Naive thymus-derived CD8-positive, alpha-beta T cell (primary cell): Measurements from ENCODE around the gene CKMT2. TPM values are rescaled to one million over a fixed set of nuclear protein-coding genes. Genes with fewer than 3 reads are reported as not detected.

Experiments
- ATAC-seq, 2 donors: fragments of 150-1000 bp; cut with Tn5 transposase in 1 of 2; sonication (Bioruptor Pico), chemical (Tn5 transposase) in 1 of 2; 1 replicate in 1 of 2; 2 replicates in 1 of 2; pipeline ENCODE4 v1.10.0; 2021; ENCODE audit warnings: mild to moderate bottlenecking in 2 of 2, moderate library complexity in 2 of 2
- POLR2A ChIA-PET: fragments of 350-600 bp; sonication (Branson Sonifier 250); formaldehyde crosslinking; loops from one replicate; lab custom pipeline; 2021; ENCODE audit warnings: antibody characterized with exemption; lab: Charles Lee
- DNase-seq, 10 donors: peaks; one replicate each; pipeline versions ENCODE4 v3.0.0 to v3.0.0-alpha.2; 2020 to 2022
- H3K27ac Mint-ChIP-seq, 10 donors: one replicate each; pipeline ENCODE4 v1.8.0; 2020 to 2022; ENCODE audit warnings: mild to moderate bottlenecking in 10 of 10, mixed read lengths in 10 of 10, moderate library complexity in 4 of 10, inconsistent platforms in 1 of 10
- H3K27me3 Mint-ChIP-seq, 5 donors: one replicate each; pipeline ENCODE4 v1.8.0; 2021 to 2022; ENCODE audit warnings: mixed read lengths in 5 of 5
- H3K36me3 Mint-ChIP-seq, 3 donors: one replicate each; pipeline ENCODE4 v1.8.0; 2020 to 2022; ENCODE audit warnings: mixed read lengths in 3 of 3, mild to moderate bottlenecking in 2 of 3, inconsistent platforms in 1 of 3
- H3K4me1 Mint-ChIP-seq, 4 donors: one replicate each; pipeline ENCODE4 v1.8.0; 2021 to 2022; ENCODE audit warnings: mixed read lengths in 4 of 4
- H3K4me3 Mint-ChIP-seq, 10 donors: one replicate each; pipeline ENCODE4 v1.8.0; 2020 to 2022; ENCODE audit warnings: mild to moderate bottlenecking in 10 of 10, mixed read lengths in 10 of 10, moderate library complexity in 6 of 10, inconsistent platforms in 1 of 10
- H3K9me3 Mint-ChIP-seq, 9 donors: one replicate each; pipeline ENCODE4 v1.8.0; 2020 to 2022; ENCODE audit warnings: mixed read lengths in 9 of 9, mild to moderate bottlenecking in 3 of 9, inconsistent platforms in 1 of 9, moderate library complexity in 1 of 9
- polyA plus RNA-seq, 3 donors: library from polyadenylated mRNA; unstranded; fragments of 300-500 nt; fragmentation: Illumina TruSeq; gene quantifications; one replicate each; pipeline ENCODE4 v1.2.3, GENCODE V29; 2021
- total RNA-seq, 8 experiments: library from RNA in 2 of 8; stranded (reverse) in 2 of 8; gene quantifications; one replicate each; pipeline ENCODE4 v1.2.3 and lab custom pipeline; 2021 to 2026

CKMT2 gene
- total and polyA plus RNA-seq, 5 experiments from 2014 or later, result 0.78 TPM; not detected in 4

DNA sequence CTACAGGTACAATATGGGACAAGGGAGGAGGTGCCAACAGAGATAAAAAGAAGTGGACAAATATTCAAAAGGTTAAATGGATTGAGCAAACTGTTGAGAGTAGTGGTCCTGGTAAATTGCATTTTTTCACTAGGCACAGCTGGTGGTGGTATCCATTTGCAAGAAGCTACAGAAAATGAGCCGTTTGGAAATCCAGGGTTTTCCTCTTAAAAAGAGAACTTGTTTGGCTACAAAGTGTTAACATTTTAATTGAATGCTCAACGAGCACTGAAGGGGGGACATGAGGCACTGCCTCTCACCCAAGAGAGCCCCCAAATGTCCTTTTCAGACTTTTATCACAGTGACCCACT, 67.8 kb downstream of the CKMT2 start:
- no peak for ATAC-seq
- Mint-ChIP-seq H3K4me1 (peaks cover 29 to 63% (median 54%) of the 10 kb centered on the region in 4 donors), H3K9me3 (no peaks in the 10 kb centered on the region), H3K27ac (peak overlapping the region; percentile 95 to 99 (median 98)), H3K4me3 (peak overlapping the region; percentile 88 to 98 (median 96)), H3K36me3 (peaks cover 0 to 22% (median 7%) of the 10 kb centered on the region in 3 donors), H3K27me3 (no peaks in the 10 kb centered on the region)
- POLR2A ChIA-PET, result interaction anchor here (0.7 to 1.4 kb wide), 3 partner anchors 9 to 450 kb away, joined by 3 to 5 read pairs (median 3); partner anchors contain the start of gene SSBP2
- no peak for DNase-seq

DNA sequence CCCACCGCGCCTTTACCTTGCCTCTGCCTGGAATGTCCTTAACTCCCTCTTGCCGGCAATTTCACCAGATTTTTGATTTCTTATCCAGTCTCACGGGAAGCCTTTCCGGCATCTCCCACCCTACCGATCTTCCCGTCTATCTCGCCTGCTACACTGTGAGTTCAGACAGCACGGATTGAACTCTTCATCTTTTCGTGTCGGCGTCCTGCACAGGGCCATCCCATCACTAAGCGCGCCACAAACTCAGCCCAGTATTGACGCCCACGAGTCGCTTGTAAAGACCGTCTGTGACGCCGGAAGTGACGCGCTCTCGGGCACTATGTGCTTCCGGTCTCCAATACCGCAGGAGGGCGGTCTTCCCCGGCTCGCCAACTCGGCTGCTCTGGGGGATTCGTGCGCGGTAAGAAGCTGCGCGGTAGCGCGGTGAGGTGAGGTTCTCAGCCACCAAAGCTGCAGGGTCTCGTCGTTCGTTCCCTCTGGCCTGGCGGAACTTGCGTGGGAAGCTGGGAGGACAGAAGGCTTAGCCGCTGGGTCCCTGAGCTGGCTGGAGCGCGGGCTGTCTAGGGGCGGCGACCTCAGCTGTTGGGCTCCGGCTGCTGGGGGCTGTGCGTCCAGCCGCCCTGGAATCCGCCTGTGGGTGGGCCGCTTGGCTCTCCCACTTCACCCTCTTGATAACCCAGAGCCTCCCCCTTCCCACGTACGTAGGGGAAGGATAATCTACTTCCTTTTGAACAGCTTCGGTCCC, 68.3 kb downstream of the CKMT2 start, which contains the start of gene ZCCHC9:
ZCCHC9 (plus strand) TSS at position 317 of the 745 bp plus-strand sequence. CDS start 3,171 bp downstream, outside the sequence.
- Mint-ChIP-seq H3K27ac (peak within 1 kb of the TSS; percentile 95 to 99 (median 98)), H3K4me3 (peak within 1 kb of the TSS; percentile 88 to 98 (median 96)), H3K9me3 (no peaks in the 10 kb centered on the region), H3K4me1 (peaks cover 29 to 63% (median 54%) of the 10 kb centered on the region in 4 donors), H3K36me3 (peaks cover 0 to 22% (median 7%) of the 10 kb centered on the region in 3 donors), H3K27me3 (no peaks in the 10 kb centered on the region)
- peak; percentile 85 to 97 (median 92) for DNase-seq
- POLR2A ChIA-PET, result interaction anchor here (0.6 to 1.4 kb wide), 6 partner anchors 9 to 1776 kb away, joined by 3 to 5 read pairs (median 3); partner anchors contain the start of genes DHFR, SSBP2 and XRCC4
- peak; percentile 93 to 94 for ATAC-seq

DNA sequence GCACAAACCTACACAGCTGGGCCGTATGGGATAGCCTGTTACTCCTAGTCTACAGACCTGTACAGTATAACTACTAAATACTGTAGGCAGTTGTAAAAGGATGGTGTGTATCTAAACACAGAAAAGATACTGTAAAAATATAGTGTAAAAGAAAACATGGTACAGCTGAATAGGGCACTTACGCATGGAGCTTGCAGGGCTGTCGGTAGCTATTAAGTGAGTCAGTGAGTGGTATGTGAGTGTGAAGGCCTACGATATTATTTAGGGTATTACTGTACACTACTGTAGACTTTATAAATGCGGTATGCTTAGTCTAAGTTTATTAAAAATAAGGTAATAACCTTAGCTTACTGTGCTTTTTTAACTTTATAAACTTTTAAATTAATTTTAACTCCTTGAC, 69.5 kb downstream of the CKMT2 start:
- POLR2A ChIA-PET, result interaction anchor here (0.7 to 1.4 kb wide), 3 partner anchors 448 to 1112 kb away, joined by 3 to 5 read pairs (median 3); partner anchors contain the start of genes DHFR and SSBP2
- peaks cover 27 to 56% (median 53%) of the 10 kb centered on the region in 4 donors for H3K4me1 Mint-ChIP-seq
- no peaks in the 10 kb centered on the region for H3K27me3 Mint-ChIP-seq
- peak overlapping the region; percentile 88 to 98 (median 96) for H3K4me3 Mint-ChIP-seq
- H3K36me3 Mint-ChIP-seq, result peaks cover 0 to 19% (median 7%) of the 10 kb centered on the region in 3 donors
- DNase-seq (no peak), ATAC-seq (no peak)
- H3K9me3 Mint-ChIP-seq, result no peaks in the 10 kb centered on the region
- peak overlapping the region; percentile 40 to 99 (median 98) for H3K27ac Mint-ChIP-seq

DNA sequence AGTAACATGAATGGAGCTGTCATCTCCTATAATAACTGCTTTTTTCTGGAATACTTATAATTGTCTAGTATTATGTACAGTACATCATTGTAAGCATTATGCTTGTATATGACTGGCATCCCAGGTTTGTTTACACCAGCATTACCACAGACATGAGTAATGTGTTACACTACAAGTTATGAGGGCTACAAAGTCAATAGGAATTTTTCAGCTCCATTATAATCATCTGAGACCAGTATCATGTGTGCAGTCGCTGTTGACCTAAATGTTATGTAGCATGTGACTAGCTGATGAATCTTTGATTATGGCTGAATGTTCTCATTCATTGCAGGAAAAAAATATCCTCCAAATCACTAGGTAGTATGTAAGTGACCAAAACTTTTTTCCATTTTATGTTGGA, 70.4 kb downstream of the CKMT2 start:
- H3K27me3 Mint-ChIP-seq, result no peaks in the 10 kb centered on the region
- ATAC-seq (no peak), DNase-seq (no peak)
- peak overlapping the region in 8 of 10 donors; percentile 24 to 88 (median 41) for H3K4me3 Mint-ChIP-seq
- H3K36me3 Mint-ChIP-seq, result peaks cover 0 to 18% (median 7%) of the 10 kb centered on the region in 3 donors
- no peaks in the 10 kb centered on the region for H3K9me3 Mint-ChIP-seq
- POLR2A ChIA-PET, result no interaction called here
- peak overlapping the region in 4 of 10 donors; percentile 11 to 79 (median 64) for H3K27ac Mint-ChIP-seq
- peaks cover 24 to 52% (median 51%) of the 10 kb centered on the region in 4 donors for H3K4me1 Mint-ChIP-seq

DNA sequence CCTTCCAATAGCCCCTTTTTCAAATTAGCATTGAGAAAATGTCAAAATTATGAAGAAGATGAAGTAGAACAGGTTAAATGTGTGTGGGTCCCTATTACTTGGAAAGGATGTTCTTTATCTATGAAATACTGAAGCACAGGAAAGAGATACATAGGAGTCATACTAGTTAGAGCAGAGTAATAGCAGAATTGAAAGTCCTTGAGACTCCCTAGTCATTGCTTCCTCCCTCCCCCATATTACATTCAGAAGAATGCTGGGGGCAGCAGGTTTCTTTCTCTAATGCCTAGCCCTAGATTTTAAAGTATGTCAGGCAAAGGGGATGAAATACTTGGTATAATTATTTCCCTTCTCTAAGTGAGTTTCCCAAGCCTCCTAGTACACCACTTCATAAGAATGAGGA, 72.7 kb downstream of the CKMT2 start:
- Mint-ChIP-seq H3K4me3 (no peak overlapping the region), H3K4me1 (peaks cover 12 to 33% (median 30%) of the 10 kb centered on the region in 4 donors), H3K36me3 (peaks cover 0 to 39% (median 13%) of the 10 kb centered on the region in 3 donors), H3K27me3 (no peaks in the 10 kb centered on the region), H3K9me3 (no peaks in the 10 kb centered on the region), H3K27ac (no peak overlapping the region)
- ATAC-seq, result no peak
- no peak for DNase-seq
- POLR2A ChIA-PET, result no interaction called here

DNA sequence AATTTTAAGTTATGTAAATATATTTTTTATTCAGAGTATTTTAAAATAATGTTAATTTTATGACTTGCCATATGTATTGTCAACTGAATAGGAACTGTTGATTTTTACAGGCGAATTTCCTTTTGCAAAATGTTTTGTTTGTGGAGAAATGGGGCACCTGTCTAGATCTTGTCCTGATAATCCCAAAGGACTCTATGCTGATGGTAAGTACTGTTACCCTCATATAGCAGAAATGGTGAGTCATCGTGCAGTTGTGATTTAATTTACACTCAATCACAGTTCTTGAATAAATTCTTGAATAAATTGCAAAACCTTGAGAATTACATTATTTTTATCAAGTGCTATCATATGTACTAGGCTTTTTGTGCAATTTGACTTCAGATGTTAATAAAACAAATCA, 75.7 kb downstream of the CKMT2 start:
- Mint-ChIP-seq H3K27ac (peak overlapping the region in 1 of 10 donors; percentile 39), H3K4me1 (peaks cover 8 to 15% (median 10%) of the 10 kb centered on the region in 4 donors), H3K36me3 (peaks cover 0 to 67% (median 22%) of the 10 kb centered on the region in 3 donors), H3K9me3 (no peaks in the 10 kb centered on the region), H3K27me3 (no peaks in the 10 kb centered on the region), H3K4me3 (no peak overlapping the region)
- ATAC-seq, result no peak
- DNase-seq, result no peak
- POLR2A ChIA-PET, result no interaction called here

DNA sequence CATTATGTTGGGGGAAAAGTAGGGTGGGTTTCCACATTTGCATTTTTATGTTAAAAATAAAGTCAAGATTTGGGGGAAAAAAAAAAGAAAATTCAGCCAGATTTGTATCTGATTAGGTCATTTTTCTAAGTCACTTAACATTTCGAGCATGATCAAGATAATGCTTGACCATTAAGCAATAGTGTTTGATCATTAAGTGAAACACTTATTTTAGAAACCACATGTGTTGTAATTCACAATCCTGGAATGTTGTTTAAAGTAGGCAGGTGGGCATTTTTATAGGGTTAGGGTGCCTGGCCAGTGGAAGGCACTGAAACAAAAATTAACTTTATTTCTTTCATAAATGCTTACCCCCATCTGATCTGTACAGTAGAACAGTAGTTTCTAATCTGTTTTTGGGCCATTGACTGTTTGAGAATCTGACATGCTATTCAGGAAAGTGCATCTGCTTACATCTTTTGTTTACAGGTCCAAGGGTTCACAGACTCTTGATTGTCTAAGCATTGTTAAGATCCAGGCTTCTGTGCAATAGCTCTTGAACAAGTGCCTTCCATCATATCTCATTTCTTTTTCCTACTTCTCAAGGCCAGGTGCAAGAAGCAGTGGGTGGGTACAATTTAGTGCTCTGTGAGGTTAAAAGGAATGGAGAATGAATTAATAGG, 77.4 kb downstream of the CKMT2 start:
- POLR2A ChIA-PET, result no interaction called here
- DNase-seq (no peak), ATAC-seq (no peak)
- H3K27ac Mint-ChIP-seq, result peak overlapping the region in 3 of 10 donors; percentile 25 to 55 (median 28)
- peaks cover 0 to 63% (median 19%) of the 10 kb centered on the region in 3 donors for H3K36me3 Mint-ChIP-seq
- no peaks in the 10 kb centered on the region for H3K9me3 Mint-ChIP-seq
- H3K4me3 Mint-ChIP-seq, result no peak overlapping the region
- no peaks in the 10 kb centered on the region for H3K27me3 Mint-ChIP-seq
- peaks cover 0 to 4% (median 2%) of the 10 kb centered on the region in 4 donors for H3K4me1 Mint-ChIP-seq

DNA sequence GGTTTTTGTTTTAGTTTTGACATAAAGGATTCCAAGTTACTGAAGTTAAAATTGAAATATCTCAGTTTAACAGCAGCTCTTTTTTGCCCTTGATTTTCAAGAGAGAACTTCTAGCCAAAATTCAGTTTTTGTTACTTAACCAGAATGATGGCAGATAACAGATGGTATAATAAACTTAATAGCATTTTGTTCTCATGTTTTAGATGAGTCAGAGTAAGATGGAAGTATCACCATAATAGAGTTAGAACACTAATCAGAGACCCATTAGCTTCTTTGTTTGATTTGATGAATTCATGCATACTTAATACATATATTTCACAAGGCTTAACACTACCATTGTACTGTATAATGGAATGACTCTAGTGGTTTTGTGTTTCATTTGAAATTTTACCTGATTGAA, 80.2 kb downstream of the CKMT2 start:
- no peak overlapping the region for H3K4me3 Mint-ChIP-seq
- DNase-seq (no peak), ATAC-seq (no peak)
- H3K27ac Mint-ChIP-seq, result no peak overlapping the region
- H3K9me3 Mint-ChIP-seq, result peaks cover 0 to 2% (median 0%) of the 10 kb centered on the region in 9 donors
- no peaks in the 10 kb centered on the region for H3K4me1 Mint-ChIP-seq
- H3K27me3 Mint-ChIP-seq, result no peaks in the 10 kb centered on the region
- peaks cover 0 to 60% (median 19%) of the 10 kb centered on the region in 3 donors for H3K36me3 Mint-ChIP-seq
- POLR2A ChIA-PET, result no interaction called here

DNA sequence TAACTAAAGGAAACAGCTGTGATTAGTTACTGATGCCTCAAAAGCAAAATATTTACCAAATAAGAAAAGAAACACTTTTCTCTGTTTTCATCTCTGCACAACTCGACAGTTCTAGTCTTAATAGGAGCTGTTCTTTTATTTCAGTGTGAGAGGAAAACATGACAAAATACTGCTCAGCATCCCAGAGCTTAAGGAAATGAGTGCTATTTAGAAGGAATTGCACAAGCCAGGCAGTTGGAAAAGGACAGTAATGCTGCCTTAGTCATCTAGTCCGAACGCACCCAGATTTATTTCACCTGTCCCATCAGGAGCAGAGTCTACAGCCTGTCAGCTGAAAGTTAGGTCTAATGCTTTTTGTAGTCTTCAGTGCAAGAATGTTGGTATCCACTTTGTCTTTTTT, 80.6 kb downstream of the CKMT2 start:
- H3K4me3 Mint-ChIP-seq, result no peak overlapping the region
- POLR2A ChIA-PET, result interaction anchor here (0.5 kb wide), 1 partner anchor 963 kb away, joined by 6 read pairs; no protein-coding TSS in a partner anchor
- peaks cover 0 to 57% (median 19%) of the 10 kb centered on the region in 3 donors for H3K36me3 Mint-ChIP-seq

DNA sequence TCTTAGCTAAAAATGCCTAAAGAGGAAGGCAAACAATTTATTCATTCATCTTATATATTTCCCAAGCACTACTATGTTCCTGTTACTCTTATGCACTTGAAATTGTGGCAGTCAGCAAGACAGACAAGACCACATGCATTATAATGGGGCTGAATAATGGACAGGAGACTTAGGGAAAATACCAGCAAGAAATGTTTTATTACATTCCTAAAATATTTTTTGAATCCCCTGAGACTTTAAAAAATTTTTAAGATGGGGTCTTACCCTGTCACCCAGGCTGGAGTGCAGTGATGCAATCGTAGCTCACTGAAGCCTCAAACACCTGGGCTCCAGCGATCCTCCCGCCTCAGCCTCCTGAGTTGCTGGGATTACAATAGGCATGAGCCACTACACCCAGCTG, 81.5 kb downstream of the CKMT2 start:
- ATAC-seq (no peak), DNase-seq (no peak)
- no peaks in the 10 kb centered on the region for H3K4me1 Mint-ChIP-seq
- POLR2A ChIA-PET, result no interaction called here
- no peaks in the 10 kb centered on the region for H3K27me3 Mint-ChIP-seq
- H3K4me3 Mint-ChIP-seq, result no peak overlapping the region
- H3K27ac Mint-ChIP-seq, result peak overlapping the region in 1 of 10 donors; percentile 24
- H3K9me3 Mint-ChIP-seq, result peaks cover 0 to 2% (median 0%) of the 10 kb centered on the region in 9 donors
- H3K36me3 Mint-ChIP-seq, result peaks cover 0 to 49% (median 16%) of the 10 kb centered on the region in 3 donors

More for the DNA sequence above, 80.6 kb downstream of the CKMT2 start:
- peaks cover 0 to 2% (median 0%) of the 10 kb centered on the region in 9 donors for H3K9me3 Mint-ChIP-seq
- no peaks in the 10 kb centered on the region for H3K4me1 Mint-ChIP-seq
- DNase-seq, result no peak
- no peak overlapping the region for H3K27ac Mint-ChIP-seq
- H3K27me3 Mint-ChIP-seq, result no peaks in the 10 kb centered on the region
- ATAC-seq, result no peak

DNA sequence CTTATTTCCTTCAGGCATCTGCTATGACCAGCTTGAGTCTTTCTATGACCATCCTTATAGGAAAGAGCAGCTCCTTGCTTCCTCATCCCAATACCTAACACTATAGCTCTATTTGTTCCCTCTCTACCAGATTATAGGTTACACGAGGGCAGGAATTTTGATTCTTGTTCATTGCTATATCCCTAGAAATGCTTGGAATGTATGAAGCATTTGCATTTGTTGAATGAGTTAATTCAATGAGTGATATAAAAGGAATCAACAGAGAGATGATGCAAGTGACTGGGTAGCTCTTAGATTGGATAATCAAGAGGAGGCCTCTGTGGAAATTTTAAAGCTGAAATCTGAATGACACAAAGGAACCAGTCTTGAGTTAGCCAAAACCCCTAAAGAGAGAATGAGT, 82.2 kb downstream of the CKMT2 start:
- H3K36me3 Mint-ChIP-seq, result peaks cover 0 to 42% (median 13%) of the 10 kb centered on the region in 3 donors
- peaks cover 0 to 2% (median 0%) of the 10 kb centered on the region in 9 donors for H3K9me3 Mint-ChIP-seq
- no peak overlapping the region for H3K4me3 Mint-ChIP-seq
- peak overlapping the region in 1 of 10 donors; percentile 56 for H3K27ac Mint-ChIP-seq
- DNase-seq (no peak), ATAC-seq (no peak)
- POLR2A ChIA-PET, result no interaction called here
- no peaks in the 10 kb centered on the region for H3K27me3 Mint-ChIP-seq
- H3K4me1 Mint-ChIP-seq, result no peaks in the 10 kb centered on the region

DNA sequence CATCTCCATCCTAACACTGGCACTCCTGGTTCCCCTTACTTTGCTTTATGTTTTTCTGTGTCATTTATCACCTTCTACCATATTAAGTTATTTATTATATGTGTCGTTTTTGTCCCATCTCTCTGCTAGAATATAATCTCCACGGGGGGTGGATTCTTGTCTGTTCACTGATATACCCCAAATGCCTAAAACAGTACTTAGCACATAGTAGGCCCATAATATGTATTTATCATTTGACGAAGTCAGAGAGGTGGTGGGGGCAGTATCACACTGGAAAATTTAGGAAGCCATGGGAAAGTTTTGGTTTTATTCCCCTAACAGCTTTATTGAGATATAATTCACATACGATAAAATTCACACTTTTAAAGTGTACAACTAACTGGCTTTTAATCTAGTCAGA, 82.7 kb downstream of the CKMT2 start:
- ATAC-seq (no peak), DNase-seq (no peak)
- Mint-ChIP-seq H3K9me3 (peaks cover 0 to 2% (median 0%) of the 10 kb centered on the region in 9 donors), H3K27me3 (no peaks in the 10 kb centered on the region), H3K27ac (no peak overlapping the region), H3K36me3 (peaks cover 0 to 37% (median 13%) of the 10 kb centered on the region in 3 donors), H3K4me1 (no peaks in the 10 kb centered on the region), H3K4me3 (no peak overlapping the region)
- POLR2A ChIA-PET, result no interaction called here
